Activated CD8-positive, alpha-beta T cell treated with anti-CD3 and anti-CD28 coated beads for 36 hours (primary cell): Measurements from ENCODE around the gene TAPT1. TPM values are rescaled to one million over a fixed set of nuclear protein-coding genes. Genes with fewer than 3 reads are reported as not detected.

Experiments
- ATAC-seq: fragments of 200-7000 bp; cut with Tn5 transposase; one replicate; pipeline ENCODE4 v1.10.0; 2021; ENCODE audit warnings: mild to moderate bottlenecking, moderate library complexity
- CTCF ChIA-PET: fragments of 350-600 bp; sonication (Branson Sonifier 250); formaldehyde crosslinking; loops from one replicate; lab custom pipeline; 2021; ENCODE audit warnings: antibody characterized with exemption; lab: Charles Lee
- POLR2A ChIA-PET: fragments of 350-600 bp; sonication (Branson Sonifier 250); formaldehyde crosslinking; loops from one replicate; lab custom pipeline; 2021; ENCODE audit warnings: antibody characterized with exemption; lab: Charles Lee
- DNase-seq: peaks from one replicate; pipeline ENCODE4 v3.0.0-alpha.2; 2020
- H3K27ac Mint-ChIP-seq: one replicate; pipeline ENCODE4 v1.8.0; 2021; ENCODE audit warnings: mild to moderate bottlenecking, mixed read lengths
- H3K27me3 Mint-ChIP-seq: one replicate; pipeline ENCODE4 v1.8.0; 2021; ENCODE audit warnings: mixed read lengths
- H3K36me3 Mint-ChIP-seq: one replicate; pipeline ENCODE4 v1.8.0; 2021; ENCODE audit warnings: low read depth, mixed read lengths
- H3K4me1 Mint-ChIP-seq: one replicate; pipeline ENCODE4 v1.8.0; 2021; ENCODE audit warnings: low read depth, mixed read lengths
- H3K4me3 Mint-ChIP-seq: one replicate; pipeline ENCODE4 v1.8.0; 2021; ENCODE audit warnings: mild to moderate bottlenecking, moderate library complexity, mixed read lengths
- H3K9me3 Mint-ChIP-seq: one replicate; pipeline ENCODE4 v1.8.0; 2021; ENCODE audit warnings: mixed read lengths
- CTCF ChIP-seq: fragments of 200-600 bp; IDR thresholded peaks from one replicate; pipeline ENCODE4 v1.8.0; 2022; ENCODE audit warnings: antibody characterized with exemption, mild to moderate bottlenecking
- intact Hi-C: fragments of 100-400 bp; cut with micrococcal nuclease; formaldehyde crosslinking; loops from one replicate; pipeline ENCODE4 v1.10.0; 2022
- total RNA-seq, 2 experiments: library from RNA; stranded (reverse); gene quantifications; one replicate each; pipeline ENCODE4 v1.2.3, GENCODE V29; 2021

The TAPT1 gene
- total RNA-seq, 2 experiments from 2014 or later, result 34.2 to 35.5 TPM

DNA sequence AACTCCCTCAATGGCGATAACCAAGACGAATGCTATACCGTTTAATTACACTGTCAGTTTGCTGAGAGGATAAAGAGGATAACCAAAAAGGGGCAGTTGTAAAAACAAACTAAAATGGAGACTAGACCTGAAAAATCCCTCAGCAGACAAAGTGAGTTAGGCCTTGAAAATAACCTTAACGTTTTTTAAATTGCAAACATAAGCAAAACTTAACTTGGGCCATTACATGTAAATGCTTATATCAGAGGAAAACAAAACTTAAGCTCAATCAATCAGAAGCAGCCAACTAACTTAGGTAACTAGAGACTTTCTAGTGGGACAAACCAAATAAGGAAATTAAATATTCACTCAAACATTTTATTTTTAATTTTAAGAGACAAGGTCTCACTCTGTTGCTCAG, 17.0 kb upstream of the TAPT1 start:
- intact Hi-C loops, result no loop called here
- POLR2A ChIA-PET, result interaction anchor here (1.0 kb wide), 1 partner anchor 11 kb away, joined by 3 read pairs; no protein-coding TSS in a partner anchor
- no peak for TF ChIP-seq CTCF
- H3K27ac Mint-ChIP-seq, result no peak overlapping the region
- H3K4me3 Mint-ChIP-seq, result no peak overlapping the region
- no peak for ATAC-seq
- DNase-seq, result no peak
- CTCF ChIA-PET, result interaction anchor here (1.5 to 1.9 kb wide), 3 partner anchors 22 to 242 kb away, joined by 4 to 6 read pairs (median 5); no protein-coding TSS in a partner anchor
- H3K4me1 Mint-ChIP-seq, result no peaks in the 10 kb centered on the region
- H3K9me3 Mint-ChIP-seq, result no peaks in the 10 kb centered on the region
- H3K27me3 Mint-ChIP-seq, result no peaks in the 10 kb centered on the region
- peaks cover 7% of the 10 kb centered on the region for H3K36me3 Mint-ChIP-seq

DNA sequence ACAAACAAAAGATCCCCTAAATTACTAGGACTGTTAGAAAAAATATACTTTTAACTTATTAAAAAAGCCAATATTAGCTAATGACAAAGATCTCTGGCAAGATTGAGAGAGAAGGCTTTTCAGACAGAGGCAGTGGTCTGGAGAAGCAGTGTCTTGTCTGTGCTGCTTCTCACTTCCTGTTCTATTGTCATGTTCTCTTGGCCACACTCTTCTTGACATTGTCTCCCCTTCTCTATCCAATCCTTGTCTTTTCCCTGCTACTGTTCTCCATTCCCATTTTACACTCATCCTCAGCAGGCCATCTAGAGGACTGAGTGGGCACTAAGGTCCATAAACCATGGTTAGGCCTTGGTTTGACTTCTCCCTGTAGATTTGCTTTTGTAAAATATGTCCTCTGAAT, 14.0 kb upstream of the TAPT1 start:
- ChIA-PET POLR2A (no interaction called here), CTCF (no interaction called here)
- ATAC-seq, result no peak
- no peaks in the 10 kb centered on the region for H3K9me3 Mint-ChIP-seq
- TF ChIP-seq CTCF, result no peak
- no peak overlapping the region for H3K27ac Mint-ChIP-seq
- H3K4me3 Mint-ChIP-seq, result no peak overlapping the region
- intact Hi-C loops, result no loop called here
- no peaks in the 10 kb centered on the region for H3K4me1 Mint-ChIP-seq
- H3K36me3 Mint-ChIP-seq, result peaks cover 2% of the 10 kb centered on the region
- no peak for DNase-seq
- H3K27me3 Mint-ChIP-seq, result no peaks in the 10 kb centered on the region

GRCh38 chr4:16239086-16239485, 12.8 kb upstream of the TAPT1 start:
- H3K27me3 Mint-ChIP-seq, result no peaks in the 10 kb centered on the region
- no peak for TF ChIP-seq CTCF
- POLR2A ChIA-PET, result interaction anchor here (0.6 kb wide), 1 partner anchor 165 kb away, joined by 5 read pairs; no protein-coding TSS in a partner anchor
- no peak overlapping the region for H3K27ac Mint-ChIP-seq
- intact Hi-C loops, result no loop called here
- H3K4me3 Mint-ChIP-seq, result no peak overlapping the region
- no peaks in the 10 kb centered on the region for H3K9me3 Mint-ChIP-seq
- ATAC-seq (no peak), DNase-seq (no peak)
- H3K36me3 Mint-ChIP-seq, result peaks cover 2% of the 10 kb centered on the region
- H3K4me1 Mint-ChIP-seq, result no peaks in the 10 kb centered on the region
- CTCF ChIA-PET, result interaction anchor here (1.0 to 1.4 kb wide), 3 partner anchors 25 to 34 kb away, joined by 3 to 4 read pairs (median 3); no protein-coding TSS in a partner anchor

GRCh38 chr4:16238327-16238726, 12.1 kb upstream of the TAPT1 start:
- DNase-seq (peak; percentile 45), ATAC-seq (peak; percentile 84)
- H3K27ac Mint-ChIP-seq, result no peak overlapping the region
- TF ChIP-seq CTCF, result no peak
- H3K4me3 Mint-ChIP-seq, result no peak overlapping the region
- ChIA-PET POLR2A (interaction anchor here (0.6 to 1.0 kb wide), 2 partner anchors 11 to 164 kb away, joined by 4 to 5 read pairs; no protein-coding TSS in a partner anchor), CTCF (interaction anchor here (0.7 to 1.4 kb wide), 4 partner anchors 11 to 33 kb away, joined by 3 to 4 read pairs (median 3); no protein-coding TSS in a partner anchor)
- no peaks in the 10 kb centered on the region for H3K9me3 Mint-ChIP-seq
- H3K4me1 Mint-ChIP-seq, result no peaks in the 10 kb centered on the region
- no peaks in the 10 kb centered on the region for H3K36me3 Mint-ChIP-seq
- H3K27me3 Mint-ChIP-seq, result no peaks in the 10 kb centered on the region
- intact Hi-C loops, result no loop called here

DNA sequence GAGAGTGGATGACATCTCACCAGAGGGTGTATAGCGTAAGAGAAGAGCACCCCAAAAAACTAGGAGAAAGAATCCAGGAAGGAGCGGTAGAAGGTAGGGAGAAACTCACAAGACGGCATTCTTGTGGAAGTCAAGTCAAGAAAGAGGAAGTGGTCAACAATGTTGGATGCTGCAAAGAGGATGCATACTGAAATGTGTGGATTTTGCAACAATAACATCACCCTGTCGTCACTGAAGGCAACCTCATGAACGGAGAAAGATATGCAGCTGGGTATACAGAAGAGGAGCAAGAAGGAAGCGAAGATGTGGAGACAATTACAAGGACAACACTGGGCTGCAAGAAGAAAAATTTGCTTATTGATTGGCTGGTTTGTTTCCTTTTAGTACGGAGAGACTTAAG, 11.4 kb upstream of the TAPT1 start:
- H3K27me3 Mint-ChIP-seq, result no peaks in the 10 kb centered on the region
- POLR2A ChIA-PET, result interaction anchor here (1.0 kb wide), 1 partner anchor 10 kb away, joined by 4 read pairs; no protein-coding TSS in a partner anchor
- no peak for DNase-seq
- intact Hi-C loops, result no loop called here
- no peak overlapping the region for H3K27ac Mint-ChIP-seq
- no peaks in the 10 kb centered on the region for H3K9me3 Mint-ChIP-seq
- H3K4me3 Mint-ChIP-seq, result no peak overlapping the region
- H3K36me3 Mint-ChIP-seq, result no peaks in the 10 kb centered on the region
- TF ChIP-seq CTCF, result no peak
- H3K4me1 Mint-ChIP-seq, result no peaks in the 10 kb centered on the region
- CTCF ChIA-PET, result interaction anchor here (1.1 to 1.2 kb wide), 2 partner anchors 9 to 27 kb away, joined by 3 read pairs; no protein-coding TSS in a partner anchor
- ATAC-seq, result no peak
